Neural cell (in vitro differentiated cells): Measurements from ENCODE around the gene LRRK1. TPM values are rescaled to one million over a fixed set of nuclear protein-coding genes. Genes with fewer than 3 reads are reported as not detected.

Source experiments
- H2AFZ ChIP-seq: fragments of 200-600, 300-800 bp; sonication (generic), shearing (Covaris generic); 2 replicates; pipeline ENCODE4 v1.6.0; 2014; ENCODE audit warnings: low read depth, mild to moderate bottlenecking, antibody characterized with exemption, low read length, moderate library complexity
- H3F3A ChIP-seq: fragments of 200-600 bp; shearing (Covaris generic); 2 replicates; pipeline ENCODE4 v1.6.1; 2016; ENCODE audit warnings: mild to moderate bottlenecking, moderate library complexity, mixed read lengths, antibody characterized with exemption, low read length; ENCODE audit not compliant: insufficient read depth, poor library complexity, severe bottlenecking
- H3K27ac ChIP-seq: fragments of 200-600, 300-800 bp; sonication (generic), shearing (Covaris generic); 2 replicates; pipeline ENCODE4 v1.5.1; 2014; ENCODE audit warnings: mild to moderate bottlenecking, low read length, moderate library complexity
- H3K27me3 ChIP-seq: fragments of 300-800, 200-600 bp; sonication (generic), shearing (Covaris generic); 2 replicates; pipeline ENCODE4 v1.6.0; 2014; ENCODE audit warnings: mild to moderate bottlenecking, low read depth, low read length, moderate library complexity; ENCODE audit not compliant: insufficient read depth
- H3K36me3 ChIP-seq: fragments of 300-800, 200-600 bp; sonication (generic), shearing (Covaris generic); 2 replicates; pipeline ENCODE4 v1.5.1; 2014; ENCODE audit warnings: mild to moderate bottlenecking, antibody characterized with exemption, low read length, moderate library complexity; ENCODE audit not compliant: insufficient read depth
- H3K4me2 ChIP-seq: fragments of 300-800, 200-600 bp; sonication (generic), shearing (Covaris generic); 2 replicates; pipeline ENCODE4 v1.6.0; 2014; ENCODE audit warnings: mild to moderate bottlenecking, low read length
- H3K4me3 ChIP-seq: fragments of 300-800, 200-600 bp; sonication (generic), shearing (Covaris generic); 2 replicates; pipeline ENCODE4 v1.5.1; 2014; ENCODE audit warnings: mild to moderate bottlenecking, low read length, moderate library complexity
- H3K79me2 ChIP-seq: fragments of 200-600 bp; shearing (Covaris generic); replicated peaks from 2 replicates; pipeline ENCODE4 v1.6.0; 2014; ENCODE audit warnings: mild to moderate bottlenecking, low read length, moderate library complexity; ENCODE audit not compliant: insufficient read depth
- H3K9ac ChIP-seq: fragments of 300-800, 200-600 bp; sonication (generic), shearing (Covaris generic); 2 replicates; pipeline ENCODE4 v1.6.1; 2016; ENCODE audit warnings: mild to moderate bottlenecking, low read length, mixed read lengths
- H3K9me2 ChIP-seq: fragments of 200-600 bp; shearing (Covaris generic); 2 replicates; pipeline ENCODE4 v1.6.1; 2016; ENCODE audit warnings: mild to moderate bottlenecking, low read length, mixed read lengths; ENCODE audit not compliant: insufficient read depth
- H3K9me3 ChIP-seq: fragments of 200-600, 300-800 bp; sonication (generic), shearing (Covaris generic); 2 replicates; pipeline ENCODE4 v1.6.1; 2016; ENCODE audit warnings: mild to moderate bottlenecking, mixed run types, low read length, moderate library complexity, mixed read lengths
- H4K20me1 ChIP-seq: fragments of 200-600 bp; shearing (Covaris generic); 2 replicates; pipeline ENCODE4 v1.6.1; 2016; ENCODE audit warnings: mild to moderate bottlenecking, mixed run types; ENCODE audit not compliant: insufficient read depth
- EP300 ChIP-seq: fragments of 450-650 bp; conservative IDR thresholded peaks from 2 replicates; pipeline ENCODE4 v1.6.1; 2014; ENCODE audit warnings: antibody characterized with exemption, mild to moderate bottlenecking, moderate library complexity; ENCODE audit not compliant: poor library complexity, severe bottlenecking
- EZH2 ChIP-seq: fragments of 200-600, 300-800 bp; shearing (Covaris generic), sonication (generic); IDR thresholded peaks from 2 replicates; pipeline ENCODE4 v1.6.1; 2014; ENCODE audit warnings: antibody characterized with exemption, low read length, borderline replicate concordance, mild to moderate bottlenecking; ENCODE audit not compliant: insufficient read depth, poor library complexity, severe bottlenecking
- MXI1 ChIP-seq: fragments of 450-650 bp; conservative IDR thresholded peaks from 2 replicates; pipeline ENCODE4 v1.6.1; 2014; ENCODE audit warnings: antibody characterized with exemption, mild to moderate bottlenecking; ENCODE audit not compliant: poor library complexity, severe bottlenecking
- POLR2AphosphoS5 ChIP-seq: IDR thresholded peaks from 2 replicates; pipeline ENCODE4 v1.6.1; 2012
- RAD21 ChIP-seq: fragments of 450-650 bp; conservative IDR thresholded peaks from 2 replicates; pipeline ENCODE4 v1.6.1; 2014; ENCODE audit warnings: antibody characterized with exemption, mild to moderate bottlenecking, moderate library complexity
- REST ChIP-seq: IDR thresholded peaks from 2 replicates; pipeline ENCODE4 v1.6.1; 2012; ENCODE audit warnings: borderline replicate concordance
- SMC3 ChIP-seq: fragments of 450-650 bp; conservative IDR thresholded peaks from 2 replicates; pipeline ENCODE4 v1.6.1; 2014; ENCODE audit warnings: antibody characterized with exemption, mild to moderate bottlenecking, moderate library complexity; ENCODE audit not compliant: poor library complexity
- TAF1 ChIP-seq: IDR thresholded peaks from 2 replicates; pipeline ENCODE4 v1.6.1; 2012; ENCODE audit warnings: low read depth
- polyA plus RNA-seq: library from polyadenylated mRNA; depleted of rRNA; stranded (reverse); fragments of >200 nt; gene quantifications from 2 replicates; pipeline ENCODE4 v1.2.3, GENCODE V29; 2014
- TF ChIP-seq, protein P1 (sequence below): fragments of 450-650 bp; IDR thresholded peaks from 2 replicates; pipeline ENCODE4 v1.5.1; 2014; ENCODE audit warnings: antibody characterized with exemption, mild to moderate bottlenecking, moderate library complexity; ENCODE audit not compliant: poor library complexity, severe bottlenecking

The LRRK1 gene
- polyA plus RNA-seq, 1 donor from 2014 or later: 0.06 TPM

- Histone ChIP-seq H3K4me2 (no peak overlapping the region), H3K36me3 (no peaks in the 10 kb centered on the region), H3K4me3 (no peak overlapping the region), H3K27ac (no peak overlapping the region), H4K20me1 (no peaks in the 10 kb centered on the region), H3F3A (no peaks in the 10 kb centered on the region), H3K9me3 (no peaks in the 10 kb centered on the region), H2AFZ (no peak overlapping the region), H3K79me2 (no peaks in the 10 kb centered on the region), H3K27me3 (no peaks in the 10 kb centered on the region), H3K9ac (no peak overlapping the region), H3K9me2 (no peaks in the 10 kb centered on the region)
- no peak for TF ChIP-seq POLR2AphosphoS5
- TF ChIP-seq, protein P1, sequence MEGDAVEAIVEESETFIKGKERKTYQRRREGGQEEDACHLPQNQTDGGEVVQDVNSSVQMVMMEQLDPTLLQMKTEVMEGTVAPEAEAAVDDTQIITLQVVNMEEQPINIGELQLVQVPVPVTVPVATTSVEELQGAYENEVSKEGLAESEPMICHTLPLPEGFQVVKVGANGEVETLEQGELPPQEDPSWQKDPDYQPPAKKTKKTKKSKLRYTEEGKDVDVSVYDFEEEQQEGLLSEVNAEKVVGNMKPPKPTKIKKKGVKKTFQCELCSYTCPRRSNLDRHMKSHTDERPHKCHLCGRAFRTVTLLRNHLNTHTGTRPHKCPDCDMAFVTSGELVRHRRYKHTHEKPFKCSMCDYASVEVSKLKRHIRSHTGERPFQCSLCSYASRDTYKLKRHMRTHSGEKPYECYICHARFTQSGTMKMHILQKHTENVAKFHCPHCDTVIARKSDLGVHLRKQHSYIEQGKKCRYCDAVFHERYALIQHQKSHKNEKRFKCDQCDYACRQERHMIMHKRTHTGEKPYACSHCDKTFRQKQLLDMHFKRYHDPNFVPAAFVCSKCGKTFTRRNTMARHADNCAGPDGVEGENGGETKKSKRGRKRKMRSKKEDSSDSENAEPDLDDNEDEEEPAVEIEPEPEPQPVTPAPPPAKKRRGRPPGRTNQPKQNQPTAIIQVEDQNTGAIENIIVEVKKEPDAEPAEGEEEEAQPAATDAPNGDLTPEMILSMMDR: no peak
- no peak for TF ChIP-seq TAF1
- no peak for TF ChIP-seq REST
- TF ChIP-seq SMC3: no peak
- TF ChIP-seq EZH2: no peak
- TF ChIP-seq RAD21: no peak
- no peak for TF ChIP-seq MXI1
- no peak for TF ChIP-seq EP300
These were observed 8.1 kb upstream of the LRRK1 start for GRCh38 chr15:100911086-100911485.

GRCh38 chr15:100913961-100914360 lies 5.2 kb upstream of the LRRK1 start:
- Histone ChIP-seq H3K9ac (no peak overlapping the region), H4K20me1 (no peaks in the 10 kb centered on the region), H3K79me2 (no peaks in the 10 kb centered on the region), H3K36me3 (no peaks in the 10 kb centered on the region), H2AFZ (no peak overlapping the region), H3K27me3 (peaks cover 26% of the 10 kb centered on the region), H3K9me2 (no peaks in the 10 kb centered on the region), H3F3A (no peaks in the 10 kb centered on the region), H3K4me2 (no peak overlapping the region), H3K4me3 (no peak overlapping the region), H3K9me3 (no peaks in the 10 kb centered on the region), H3K27ac (no peak overlapping the region)
- TF ChIP-seq EP300 (no peak), MXI1 (no peak), EZH2 (no peak)

DNA sequence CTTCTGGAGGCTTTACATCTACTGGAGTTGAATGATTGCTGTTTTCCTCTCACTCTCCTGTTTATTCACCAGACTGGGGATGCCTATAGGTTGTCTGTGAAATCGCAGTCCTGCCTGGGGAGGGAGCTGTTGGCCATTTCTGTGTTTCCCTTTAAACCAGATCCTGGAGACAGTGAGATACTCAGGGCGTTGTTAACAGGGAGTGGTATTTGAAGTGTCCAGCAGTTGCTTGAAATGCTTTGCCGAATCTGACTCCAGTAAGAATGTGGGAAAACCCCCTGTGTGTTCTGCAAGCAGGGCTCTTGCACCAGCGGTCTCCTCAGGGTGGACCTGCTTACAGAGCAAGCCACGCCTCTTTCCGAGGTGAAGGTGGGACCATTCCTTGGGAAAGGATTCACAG lies 4.3 kb upstream of the LRRK1 start:
- TF ChIP-seq EP300: no peak
- no peaks in the 10 kb centered on the region for H3F3A ChIP-seq
- no peaks in the 10 kb centered on the region for H4K20me1 ChIP-seq
- H3K27me3 ChIP-seq: peaks cover 32% of the 10 kb centered on the region
- no peaks in the 10 kb centered on the region for H3K36me3 ChIP-seq
- no peak overlapping the region for H3K4me3 ChIP-seq
- H3K9me2 ChIP-seq: no peaks in the 10 kb centered on the region
- H3K9me3 ChIP-seq: no peaks in the 10 kb centered on the region
- no peak overlapping the region for H3K27ac ChIP-seq
- H3K79me2 ChIP-seq: no peaks in the 10 kb centered on the region
- no peak overlapping the region for H2AFZ ChIP-seq
- H3K4me2 ChIP-seq: no peak overlapping the region
- H3K9ac ChIP-seq: no peak overlapping the region
